Activated T-helper 9 cell treated with anti-CD3 and anti-CD28 coated beads, Interleukin-2, amount 50 U/mL, for 16 hours (primary cell): ENCODE data around the gene MYO18A.

ENCODE experiments used
- DNase-seq: peaks from one replicate; pipeline ENCODE4 v3.0.0-alpha.2; 2020; ENCODE audit warnings: low read depth

MYO18A gene

GRCh38 chr17:29049541-29050145 is 130.6 kb downstream of the MYO18A start:
- no peak for DNase-seq

- no peak for DNase-seq
These were observed 131.5 kb downstream of the MYO18A start for GRCh38 chr17:29048440-29049368.

GRCh38 chr17:29046473-29046839 is 133.7 kb downstream of the MYO18A start:
- no peak for DNase-seq

DNA sequence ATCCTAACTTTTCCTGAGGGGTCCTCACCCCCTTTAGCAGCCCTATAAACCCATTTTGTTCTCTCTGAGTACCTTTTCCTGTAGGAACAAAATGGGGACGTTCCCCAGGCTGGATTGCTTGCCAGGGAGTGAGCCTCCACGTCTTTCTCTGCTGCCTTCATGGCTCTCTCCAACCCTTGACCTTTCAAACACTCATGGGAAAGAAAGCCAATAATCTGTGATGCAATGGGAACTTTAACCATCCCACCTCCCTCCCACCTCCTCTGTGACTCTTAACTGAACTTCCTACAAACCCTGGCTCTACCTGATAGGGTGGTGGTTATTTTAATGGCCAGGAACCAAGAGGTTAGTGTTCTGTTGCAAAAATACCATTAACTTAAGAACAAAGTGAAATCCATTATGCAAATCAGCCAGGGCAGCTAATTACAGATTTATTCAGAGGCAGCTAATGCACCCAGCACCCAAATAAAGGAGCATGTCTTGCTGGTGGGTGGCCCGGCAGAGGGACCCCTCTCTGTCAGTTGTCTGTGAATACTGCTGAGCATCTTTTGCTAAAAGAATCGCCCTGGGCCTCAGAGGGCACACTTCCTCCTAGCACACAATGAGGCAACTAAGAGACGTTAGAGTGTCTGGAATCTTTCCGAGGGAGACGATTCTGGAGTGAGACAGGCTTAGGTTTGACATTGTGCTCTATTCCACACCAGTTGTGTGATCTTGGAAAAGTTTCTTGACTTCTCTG is 134.3 kb downstream of the MYO18A start:
- no peak for DNase-seq

DNA sequence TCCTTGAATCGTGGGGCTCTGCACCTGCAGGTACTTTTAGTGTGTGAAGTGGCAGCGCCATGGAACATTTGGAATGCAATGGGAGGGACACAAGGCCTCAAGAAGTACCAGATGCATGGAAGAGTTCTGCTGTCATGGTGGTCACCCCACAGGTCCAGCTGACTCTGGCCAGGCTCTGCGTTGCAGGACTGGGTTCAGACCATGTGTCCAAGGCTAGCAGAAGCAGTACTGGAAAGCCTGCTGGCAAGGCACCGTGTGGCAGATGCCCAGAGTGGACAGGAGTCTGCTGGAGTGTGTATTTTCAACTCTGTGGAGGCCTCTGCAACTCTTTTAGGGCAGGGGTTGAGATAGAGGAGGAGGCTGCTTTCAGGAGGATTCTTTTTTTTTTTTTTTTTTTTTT is 135.2 kb downstream of the MYO18A start:
- DNase-seq: no peak

GRCh38 chr17:29043539-29044145 is 136.6 kb downstream of the MYO18A start:
- no peak for DNase-seq

- no peak for DNase-seq
These were observed 137.3 kb downstream of the MYO18A start, which contains the start of gene PIPOX for GRCh38 chr17:29042679-29043538. PIPOX (plus strand) TSS chr17:29043141; CDS start chr17:29043226, 85 bp downstream.

DNA sequence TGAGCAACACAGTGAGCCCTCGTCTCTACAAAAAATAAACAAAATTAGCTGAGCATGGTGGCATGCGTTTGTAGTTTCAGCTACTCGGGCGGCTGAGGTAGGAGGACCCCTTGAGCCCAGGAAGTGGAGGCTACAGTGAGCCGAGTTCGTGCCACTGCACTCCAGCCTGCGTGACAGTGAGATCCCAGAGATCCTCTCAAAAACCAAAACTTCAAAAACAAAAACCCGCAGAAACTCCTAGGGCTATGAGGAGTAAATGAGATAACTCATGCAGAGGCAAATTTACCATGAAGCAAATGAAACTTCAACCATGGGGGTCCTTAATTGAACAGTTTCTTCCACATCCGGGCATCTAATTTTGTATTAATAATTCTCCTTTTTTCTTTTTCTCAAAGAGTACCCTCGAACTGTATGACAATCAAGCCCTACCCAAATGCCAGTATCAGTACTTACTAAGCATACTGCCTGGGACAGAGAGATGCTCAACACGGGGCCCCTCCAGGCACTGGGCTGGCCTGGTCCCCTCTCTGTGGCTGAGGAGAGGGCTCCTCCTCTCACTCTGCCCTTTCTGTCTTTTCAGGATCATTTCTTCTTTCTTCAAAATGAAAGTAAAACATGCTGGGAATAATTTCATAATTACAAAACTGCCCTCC is 138.0 kb downstream of the MYO18A start:
- no peak for DNase-seq

GRCh38 chr17:29041571-29041970 is 138.6 kb downstream of the MYO18A start:
- no peak for DNase-seq

DNA sequence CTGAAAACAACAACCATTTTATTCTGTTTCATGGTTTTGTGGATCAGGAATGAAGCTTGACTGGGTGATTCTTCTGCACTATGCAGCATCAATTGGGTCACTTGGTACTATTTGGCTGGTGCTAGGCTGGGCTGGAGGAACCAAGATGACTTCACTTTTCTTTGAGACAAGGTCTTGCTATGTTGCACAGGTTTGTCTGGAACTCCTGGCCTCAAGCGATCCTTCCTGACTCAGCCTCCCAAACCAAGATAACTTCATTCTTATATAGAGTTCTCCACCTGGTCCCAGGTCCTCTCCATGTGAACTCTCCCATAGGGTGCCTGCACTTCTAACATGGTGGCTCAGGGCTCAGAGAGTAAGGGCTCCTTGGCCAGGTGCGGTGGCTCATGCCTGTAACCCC is 139.1 kb downstream of the MYO18A start:
- no peak for DNase-seq

DNA sequence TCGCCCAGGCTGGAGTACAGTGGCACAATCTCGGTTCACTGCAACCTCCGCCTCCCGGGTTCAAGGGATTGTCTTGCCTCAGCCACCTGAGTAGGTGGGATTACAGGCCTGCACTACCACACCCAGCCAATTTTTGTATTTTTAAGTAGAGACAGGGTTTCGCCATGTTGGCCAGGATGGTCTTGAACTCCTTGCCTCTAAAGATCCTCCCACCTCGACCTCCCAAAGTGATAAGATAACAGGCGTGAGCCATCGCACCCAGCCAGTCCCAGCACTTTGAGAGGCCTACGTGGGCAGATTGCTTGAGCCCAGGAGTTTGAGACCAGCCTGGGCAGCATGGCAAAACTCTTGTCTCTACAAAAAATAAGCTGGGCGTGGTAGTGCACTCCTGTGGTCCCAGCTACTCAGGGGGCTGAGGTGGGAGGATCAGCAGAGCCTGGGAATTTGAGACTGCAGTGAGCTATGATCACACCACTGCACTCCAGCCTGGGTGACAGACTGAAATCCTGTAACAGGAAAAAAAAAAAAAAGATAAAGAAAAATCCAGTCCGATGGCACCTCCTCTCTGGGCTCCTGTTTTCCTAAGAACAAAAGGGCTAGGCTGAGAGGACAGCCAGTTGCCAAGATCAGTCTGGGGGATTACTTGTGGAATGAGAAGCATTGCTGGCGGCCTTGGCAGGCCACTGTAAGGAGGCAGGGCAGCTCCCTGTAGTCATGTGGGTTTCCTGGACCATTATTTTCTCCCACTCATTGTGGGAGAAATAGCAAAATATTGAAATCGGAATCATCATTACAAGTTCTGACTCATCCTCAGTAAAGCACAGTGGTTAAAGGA is 140.2 kb downstream of the MYO18A start:
- no peak for DNase-seq

DNA sequence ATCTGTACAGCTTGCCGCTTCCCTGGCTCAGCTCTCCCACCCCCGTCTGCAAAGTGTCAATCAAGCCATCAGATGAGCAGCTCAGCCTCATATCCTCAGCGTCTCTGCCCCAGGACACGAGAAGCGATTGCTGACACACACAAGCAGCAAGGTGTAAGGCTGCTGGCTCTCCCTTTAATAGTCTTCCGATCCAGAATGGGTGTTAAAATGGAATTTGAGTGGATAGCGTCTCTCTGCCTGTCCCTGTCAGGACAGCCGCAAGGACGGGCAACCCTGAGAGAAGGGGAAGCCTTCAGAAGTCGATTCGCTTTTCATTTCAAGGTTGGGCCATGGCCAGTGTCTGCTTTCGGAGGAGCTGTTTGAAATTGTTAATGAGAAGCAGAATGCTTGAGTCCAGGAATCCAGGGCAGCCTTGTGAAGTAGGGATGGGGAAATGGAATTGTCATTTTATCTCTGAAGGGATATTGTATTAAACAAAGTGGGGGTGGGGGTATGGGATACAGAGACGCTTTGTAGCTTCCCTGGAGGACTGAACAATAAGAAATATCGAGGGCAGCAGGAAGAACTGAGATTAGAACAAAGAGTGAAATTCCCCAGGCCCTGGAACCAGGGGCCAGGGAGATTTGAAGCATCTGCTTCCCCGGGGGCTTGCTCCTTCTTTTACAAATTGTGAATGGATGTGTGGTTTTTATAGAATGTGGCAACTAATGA is 142.0 kb downstream of the MYO18A start:
- no peak for DNase-seq

GRCh38 chr17:29037739-29038084 is 142.5 kb downstream of the MYO18A start:
- DNase-seq: no peak

DNA sequence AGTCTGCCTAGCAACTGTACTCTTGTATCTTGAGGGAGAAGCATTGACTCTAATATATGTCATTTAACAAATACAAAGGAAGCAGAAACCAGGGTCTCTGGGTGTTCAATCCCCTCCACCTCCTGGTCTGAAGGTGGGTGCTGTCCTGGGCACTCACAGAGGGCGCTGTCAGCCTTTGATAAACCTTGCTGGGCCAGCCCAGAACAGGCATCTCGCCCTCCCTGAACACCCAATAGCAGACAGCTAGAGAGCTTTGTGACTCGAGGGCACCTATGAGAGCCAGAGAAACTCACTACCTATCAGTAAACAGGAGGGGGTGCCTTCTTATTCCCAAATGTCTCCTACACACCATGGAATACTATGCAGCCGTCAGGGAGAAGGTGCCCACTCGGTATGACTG is 143.6 kb downstream of the MYO18A start:
- DNase-seq: no peak

DNA sequence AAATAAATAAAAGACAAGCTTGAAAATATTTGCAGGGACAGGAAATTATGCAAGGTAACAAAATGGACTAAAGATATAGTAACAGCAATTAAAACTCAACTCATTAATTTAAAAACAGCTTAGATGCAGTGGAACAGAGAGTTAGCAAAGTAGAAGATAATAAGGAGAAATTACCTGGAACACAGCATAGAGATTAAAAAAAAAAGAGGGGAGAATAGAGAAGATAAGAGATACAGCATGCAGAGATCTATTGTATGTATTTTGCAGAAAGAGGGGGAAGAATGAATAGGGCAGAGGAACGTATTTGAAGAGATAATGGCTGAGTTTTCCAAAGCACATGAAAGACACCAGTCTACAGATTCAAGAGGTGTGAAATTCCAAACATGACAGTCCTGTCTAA is 145.7 kb downstream of the MYO18A start:
- DNase-seq: no peak

GRCh38 chr17:29032857-29033197 is 147.4 kb downstream of the MYO18A start:
- DNase-seq: no peak

- no peak for DNase-seq
These were observed 148.0 kb downstream of the MYO18A start for GRCh38 chr17:29032013-29032856.

DNA sequence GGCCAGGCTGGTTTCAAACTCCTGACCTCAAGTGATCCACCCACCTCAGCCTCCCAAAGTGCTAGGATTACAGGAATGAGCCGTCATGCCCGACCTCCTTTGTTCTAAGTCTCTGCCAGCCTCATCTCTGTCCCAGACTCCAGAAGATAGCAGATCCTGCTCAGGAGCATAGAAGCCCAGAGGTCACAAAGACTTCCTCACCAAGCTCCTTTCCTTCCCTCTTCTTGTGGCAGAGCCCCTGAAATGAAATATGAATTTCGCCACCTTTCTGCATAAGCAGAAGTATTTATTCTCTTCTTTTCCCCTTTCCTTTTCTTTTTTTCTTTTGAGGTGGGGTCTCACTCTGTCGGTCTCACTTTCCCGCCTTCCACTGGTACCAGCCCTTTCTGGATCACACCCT is 148.7 kb downstream of the MYO18A start:
- DNase-seq: no peak
